B cell (primary cell): ENCODE data around the gene CD300LG. TPM values are rescaled to one million over a fixed set of nuclear protein-coding genes. Genes with fewer than 3 reads are reported as not detected.

Experiments
- ATAC-seq: fragments of 200-7000 bp; cut with Tn5 transposase; one replicate; pipeline ENCODE4 v1.10.0; 2021; ENCODE audit warnings: low read depth, mild to moderate bottlenecking, moderate number of reproducible peaks, moderate library complexity
- CTCF ChIA-PET: fragments of 350-600 bp; sonication (Branson Sonifier 250); formaldehyde crosslinking; loops from one replicate; lab custom pipeline; 2021; ENCODE audit warnings: antibody characterized with exemption, inconsistent platforms; lab: Charles Lee
- POLR2A ChIA-PET: fragments of 350-600 bp; sonication (Branson Sonifier 250); formaldehyde crosslinking; loops from one replicate; lab custom pipeline; 2021; ENCODE audit warnings: antibody characterized with exemption; lab: Charles Lee
- DNase-seq: peaks from one replicate; pipeline ENCODE4 v3.0.0; 2013
- H2AFZ ChIP-seq: 2 replicates; pipeline ENCODE4 v1.6.1; 2012; ENCODE audit warnings: mild to moderate bottlenecking, low read depth, low read length; ENCODE audit not compliant: insufficient read depth, poor library complexity, severe bottlenecking
- H3K27ac ChIP-seq, 2 donors: 1 replicate in 1 of 2; 2 replicates in 1 of 2; pipeline ENCODE4 v1.5.1; 2012 to 2013; ENCODE audit warnings: low read length in 2 of 2, mild to moderate bottlenecking in 2 of 2, moderate library complexity in 1 of 2
- H3K27me3 ChIP-seq, 4 experiments: fragments of 200-600 bp in 1 of 4; sonication (generic) in 1 of 4; replicated peaks in 1 of 4; 1 replicate in 2 of 4; 2 replicates in 2 of 4; pipeline versions ENCODE4 v1.6.1 to v1.7.0; 2013 to 2016; ENCODE audit warnings: low read length in 3 of 4, mild to moderate bottlenecking in 2 of 4, mixed read lengths in 1 of 4, moderate library complexity in 1 of 4; ENCODE audit not compliant: insufficient read depth in 4 of 4, control insufficient read depth in 3 of 4; ENCODE audit errors: control extremely low read depth in 1 of 4
- H3K36me3 ChIP-seq, 2 experiments: replicated peaks in 1 of 2; 1 replicate in 1 of 2; 2 replicates in 1 of 2; pipeline versions ENCODE4 v1.6.1 to v1.7.1; 2013; ENCODE audit warnings: low read length in 1 of 2; ENCODE audit not compliant: insufficient read depth in 2 of 2, control insufficient read depth in 1 of 2; ENCODE audit errors: control extremely low read depth in 1 of 2, extremely low read depth in 1 of 2
- H3K4me1 ChIP-seq, 2 donors: fragments of 200-600 bp in 1 of 2; sonication (generic) in 1 of 2; 1 replicate in 1 of 2; 2 replicates in 1 of 2; pipeline versions ENCODE4 v1.5.1 to v1.6.1; 2013 to 2017; ENCODE audit warnings: low read length in 2 of 2; ENCODE audit not compliant: control insufficient read depth in 2 of 2, insufficient read depth in 2 of 2
- H3K4me2 ChIP-seq: replicated peaks from 2 replicates; pipeline ENCODE3; 2012; ENCODE audit warnings: mild to moderate bottlenecking, low read depth, low read length; ENCODE audit not compliant: poor library complexity, severe bottlenecking
- H3K4me3 ChIP-seq, 5 experiments: fragments of 200-600 bp in 1 of 5; sonication (generic) in 1 of 5; 1 replicate in 3 of 5; 2 replicates in 2 of 5; pipeline versions ENCODE4 v1.5.1 to v1.7.0; 2011 to 2016; ENCODE audit warnings: low read length in 4 of 5, mild to moderate bottlenecking in 4 of 5, low read depth in 2 of 5, control low read depth in 1 of 5, moderate library complexity in 1 of 5; ENCODE audit not compliant: insufficient read depth in 1 of 5; ENCODE audit errors: control extremely low read depth in 1 of 5, extremely low read depth in 1 of 5
- H3K79me2 ChIP-seq: fragments of 200-600 bp; sonication (generic); one replicate; pipeline ENCODE4 v1.6.0; 2016; ENCODE audit warnings: low read length; ENCODE audit not compliant: control insufficient read depth, insufficient read depth
- H3K9ac ChIP-seq: fragments of 200-600 bp; sonication (generic); 2 replicates; pipeline ENCODE4 v1.6.1; 2017; ENCODE audit warnings: mild to moderate bottlenecking, low read length, moderate library complexity
- H3K9me3 ChIP-seq, 3 donors: one replicate each; pipeline versions ENCODE4 v1.6.1 to v1.7.1; 2013; ENCODE audit warnings: low read length in 2 of 3; ENCODE audit not compliant: control insufficient read depth in 2 of 3, insufficient read depth in 1 of 3; ENCODE audit errors: control extremely low read depth in 1 of 3
- H4K20me1 ChIP-seq: 2 replicates; pipeline ENCODE4 v1.6.0; 2012; ENCODE audit warnings: mild to moderate bottlenecking, low read length; ENCODE audit not compliant: insufficient read depth, control insufficient read depth, poor library complexity, severe bottlenecking
- H3K27ac Mint-ChIP-seq: one replicate; pipeline ENCODE4 v1.8.0; 2021; ENCODE audit warnings: mixed read lengths
- H3K27me3 Mint-ChIP-seq: one replicate; pipeline ENCODE4 v1.8.0; 2021; ENCODE audit warnings: mixed read lengths
- H3K4me1 Mint-ChIP-seq: one replicate; pipeline ENCODE4 v1.8.0; 2021; ENCODE audit warnings: mixed read lengths
- H3K4me3 Mint-ChIP-seq: one replicate; pipeline ENCODE4 v1.8.0; 2021; ENCODE audit warnings: mixed read lengths
- H3K9me3 Mint-ChIP-seq: one replicate; pipeline ENCODE4 v1.8.0; 2022; ENCODE audit warnings: mixed read lengths; ENCODE audit not compliant: insufficient read depth
- EZH2 ChIP-seq: IDR thresholded peaks from 2 replicates; pipeline ENCODE4 v1.6.1; 2012; ENCODE audit warnings: borderline replicate concordance, low read depth, mild to moderate bottlenecking, moderate library complexity, low read length; ENCODE audit not compliant: insufficient read depth, poor library complexity, severe bottlenecking
- WGBS: methylation state at CpG from one replicate; pipeline ENCODE4 v1.1.5; 2013; ENCODE audit warnings: missing lambda C conversion rate; ENCODE audit not compliant: insufficient coverage; 5-methylcytosine and 5-hydroxymethylcytosine counted together
- intact Hi-C: fragments of 100-400 bp; cut with micrococcal nuclease; formaldehyde crosslinking; loops from one replicate; pipeline ENCODE4 v1.10.0; 2022
- polyA plus RNA-seq: library from polyadenylated mRNA; depleted of rRNA; stranded (reverse); fragments of >200 nt; gene quantifications from 2 replicates; pipeline ENCODE4 v1.2.3, GENCODE V29; 2012
- total RNA-seq, 2 donors: library from RNA; stranded (reverse); fragments of 120-200 nt in 1 of 2; gene quantifications; 1 replicate in 1 of 2; 2 replicates in 1 of 2; pipeline versions ENCODE4 v1.2.3 to v1.2.4, GENCODE V29; 2013 to 2022
- TF ChIP-seq, protein P1 (sequence below): fragments of 200-600 bp; IDR thresholded peaks from one replicate; pipeline ENCODE4 v1.8.0; 2022; ENCODE audit warnings: antibody characterized with exemption, mild to moderate bottlenecking

The CD300LG gene
- total and polyA plus RNA-seq, 2 donors (not counting 1 experiment from before 2014, with no cell fraction given): not detected

GRCh38 chr17:43874293-43874692 lies 27.3 kb downstream of the CD300LG start:
- Histone ChIP-seq H2AFZ (no peak overlapping the region), H3K79me2 (no peaks in the 10 kb centered on the region), H3K4me3 (no peak overlapping the region), H3K9me3 (peaks cover 0 to 5% (median 0%) of the 10 kb centered on the region in 3 donors), H3K36me3 (no peaks in the 10 kb centered on the region), H3K4me1 (peaks cover 0 to 3% of the 10 kb centered on the region in 2 donors), H3K9ac (no peak overlapping the region), H4K20me1 (no peaks in the 10 kb centered on the region), H3K27ac (no peak overlapping the region), H3K27me3 (peaks cover 0 to 12% (median 3%) of the 10 kb centered on the region in 4 experiments), H3K4me2 (no peak overlapping the region)
- Mint-ChIP-seq H3K27me3 (peaks cover 39% of the 10 kb centered on the region), H3K9me3 (no peaks in the 10 kb centered on the region), H3K4me3 (no peak overlapping the region), H3K27ac (no peak overlapping the region), H3K4me1 (no peaks in the 10 kb centered on the region)
- ChIA-PET CTCF (no interaction called here), POLR2A (no interaction called here)
- DNase-seq (no peak), ATAC-seq (no peak)
- TF ChIP-seq EZH2: no peak
- TF ChIP-seq, protein P1, sequence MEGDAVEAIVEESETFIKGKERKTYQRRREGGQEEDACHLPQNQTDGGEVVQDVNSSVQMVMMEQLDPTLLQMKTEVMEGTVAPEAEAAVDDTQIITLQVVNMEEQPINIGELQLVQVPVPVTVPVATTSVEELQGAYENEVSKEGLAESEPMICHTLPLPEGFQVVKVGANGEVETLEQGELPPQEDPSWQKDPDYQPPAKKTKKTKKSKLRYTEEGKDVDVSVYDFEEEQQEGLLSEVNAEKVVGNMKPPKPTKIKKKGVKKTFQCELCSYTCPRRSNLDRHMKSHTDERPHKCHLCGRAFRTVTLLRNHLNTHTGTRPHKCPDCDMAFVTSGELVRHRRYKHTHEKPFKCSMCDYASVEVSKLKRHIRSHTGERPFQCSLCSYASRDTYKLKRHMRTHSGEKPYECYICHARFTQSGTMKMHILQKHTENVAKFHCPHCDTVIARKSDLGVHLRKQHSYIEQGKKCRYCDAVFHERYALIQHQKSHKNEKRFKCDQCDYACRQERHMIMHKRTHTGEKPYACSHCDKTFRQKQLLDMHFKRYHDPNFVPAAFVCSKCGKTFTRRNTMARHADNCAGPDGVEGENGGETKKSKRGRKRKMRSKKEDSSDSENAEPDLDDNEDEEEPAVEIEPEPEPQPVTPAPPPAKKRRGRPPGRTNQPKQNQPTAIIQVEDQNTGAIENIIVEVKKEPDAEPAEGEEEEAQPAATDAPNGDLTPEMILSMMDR: no peak
- intact Hi-C loops: no loop called here
- 93% methylated on average over 3 of the region's 3 CpGs for WGBS

DNA sequence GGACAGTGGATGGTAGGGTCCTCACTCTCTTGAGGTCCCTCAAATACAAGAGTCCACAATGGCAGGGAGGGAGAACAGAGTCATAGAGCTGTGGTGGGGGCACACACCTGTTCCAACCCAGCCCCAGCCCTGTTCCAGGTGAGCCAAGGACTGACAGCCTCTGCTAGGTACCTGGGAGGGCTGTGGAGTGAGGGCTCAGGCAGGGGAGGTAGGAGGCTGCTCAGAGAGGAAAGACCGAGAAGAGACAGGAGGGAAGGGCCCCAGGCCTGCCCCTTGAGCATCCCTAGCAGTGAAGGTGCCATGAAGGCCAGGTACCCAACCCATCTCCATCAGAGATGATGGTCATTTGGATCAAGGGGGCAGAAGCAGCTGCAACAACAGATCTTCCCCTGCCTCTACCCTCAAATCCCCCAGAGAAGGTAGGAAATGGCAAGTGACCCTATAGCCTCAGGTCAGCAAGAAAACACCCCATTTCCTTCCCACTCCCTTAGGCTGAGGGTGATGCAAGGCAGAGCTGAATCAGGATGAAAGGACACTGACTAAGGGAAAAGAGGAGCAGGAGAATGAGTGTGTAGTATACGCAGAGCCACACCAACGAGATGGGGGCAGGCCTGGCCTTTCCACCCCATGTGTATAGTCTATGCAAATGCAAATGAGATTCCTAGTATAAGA lies 28.6 kb downstream of the CD300LG start:
- 83% methylated on average over 1 of the region's 3 CpGs for WGBS
- Histone ChIP-seq H3K9me3 (peaks cover 0 to 5% (median 0%) of the 10 kb centered on the region in 3 donors), H3K4me1 (peaks cover 0 to 3% of the 10 kb centered on the region in 2 donors), H4K20me1 (no peaks in the 10 kb centered on the region), H3K27me3 (peaks cover 0 to 21% (median 3%) of the 10 kb centered on the region in 4 experiments), H3K79me2 (no peaks in the 10 kb centered on the region), H3K36me3 (no peaks in the 10 kb centered on the region), H3K4me3 (no peak overlapping the region), H3K27ac (no peak overlapping the region), H3K9ac (no peak overlapping the region), H2AFZ (no peak overlapping the region), H3K4me2 (no peak overlapping the region)
- Mint-ChIP-seq H3K9me3 (no peaks in the 10 kb centered on the region), H3K4me3 (no peak overlapping the region), H3K4me1 (no peaks in the 10 kb centered on the region), H3K27me3 (peaks cover 38% of the 10 kb centered on the region), H3K27ac (no peak overlapping the region)
- ChIA-PET CTCF (no interaction called here), POLR2A (no interaction called here)
- intact Hi-C loops: no loop called here
- DNase-seq (no peak), ATAC-seq (no peak)
- no peak for TF ChIP-seq EZH2
- TF ChIP-seq, protein P1: no peak
